Stimulated activated naive CD8-positive, alpha-beta T cell treated with anti-CD3 and anti-CD28 coated beads, Interleukin-15, Interleukin-2, amounts not matched to agents 100 U/mL and 50 U/mL, for 24 hours (primary cell): Measurements from ENCODE around the gene LTF.
"Not testable (repeated sequence)": the region's sequence is repeated elsewhere in the genome, so short reads cannot be mapped to it uniquely, and the experiment has no call there.

Source experiments
- ATAC-seq: fragments of 150-1000 bp; cut with Tn5 transposase; one replicate; pipeline ENCODE4 v1.10.0; 2021
- DNase-seq: peaks from one replicate; pipeline ENCODE4 v3.0.0; 2021

LTF gene

GRCh38 chr3:46464326-46465195 lies at the start of gene LTF:
Gene LTF (minus strand): TSS chr3:46464905. CDS start chr3:46464867, 38 bp downstream.
- DNase-seq: no peak
- no peak for ATAC-seq

GRCh38 chr3:46512191-46512749 lies 47.6 kb upstream of the LTF start:
- ATAC-seq (no peak), DNase-seq (no peak)

GRCh38 chr3:46509661-46510187 lies 45.0 kb upstream of the LTF start:
- no peak for DNase-seq
- no peak for ATAC-seq

GRCh38 chr3:46508850-46509591 lies 44.3 kb upstream of the LTF start:
- ATAC-seq: no peak
- no peak for DNase-seq

GRCh38 chr3:46506526-46506925 lies 41.8 kb upstream of the LTF start:
- no peak for ATAC-seq
- DNase-seq: no peak

GRCh38 chr3:46505953-46506352 lies 41.2 kb upstream of the LTF start:
- no peak for DNase-seq
- ATAC-seq: no peak

- ATAC-seq: peak; percentile 26
- DNase-seq: peak; percentile 21
Observed at GRCh38 chr3:46504789-46505188, 40.1 kb upstream of the LTF start.

GRCh38 chr3:46503200-46503874 lies 38.6 kb upstream of the LTF start:
- ATAC-seq (no peak), DNase-seq (no peak)

GRCh38 chr3:46501702-46502101 lies 37.0 kb upstream of the LTF start:
- ATAC-seq (no peak), DNase-seq (no peak)

GRCh38 chr3:46500656-46501635 lies 36.2 kb upstream of the LTF start:
- DNase-seq: no peak
- no peak for ATAC-seq

GRCh38 chr3:46498916-46499519 lies 34.3 kb upstream of the LTF start:
- ATAC-seq (no peak), DNase-seq (no peak)

GRCh38 chr3:46497556-46498265 lies 33.0 kb upstream of the LTF start, which contains the start of gene RTP3:
Gene RTP3 (plus strand): TSS chr3:46497976. CDS start chr3:46498063, 87 bp downstream.
- DNase-seq: no peak
- ATAC-seq: no peak

GRCh38 chr3:46496746-46497555 lies 32.2 kb upstream of the LTF start:
- peak; percentile 48 for DNase-seq
- no peak for ATAC-seq

GRCh38 chr3:46495901-46496456 lies 31.3 kb upstream of the LTF start:
- no peak for DNase-seq
- no peak for ATAC-seq

- ATAC-seq, DNase-seq: not testable (repeated sequence)
Observed at GRCh38 chr3:46494491-46494890, 29.8 kb upstream of the LTF start.

GRCh38 chr3:46492890-46493547 lies 28.3 kb upstream of the LTF start:
- ATAC-seq (no peak), DNase-seq (no peak)

GRCh38 chr3:46491089-46492070 lies 26.7 kb upstream of the LTF start:
- DNase-seq: no peak
- ATAC-seq: no peak
